ENCODE results near the gene VGLL2. TPM values are rescaled to one million over a fixed set of nuclear protein-coding genes. Genes with fewer than 3 reads are reported as not detected.

VGLL2 gene
- total RNA-seq, 1 donor from 2014 or later: 0.77 TPM

- no peak for TF ChIP-seq CTCF (IDR thresholded peaks at IDR 0.05; ENCODE audit: unreplicated experiment)
- Mint-ChIP-seq H3K27me3 (ENCODE audit: unreplicated experiment) (peaks cover 24% of the 10 kb centered on the region), H3K27ac (ENCODE audit: unreplicated experiment) (no peak overlapping the region), H3K9me3 (ENCODE audit: unreplicated experiment) (no peaks in the 10 kb centered on the region), H3K4me3 (ENCODE audit: unreplicated experiment) (peak overlapping the region; percentile 87), H3K36me3 (ENCODE audit: low read depth, unreplicated experiment) (no peaks in the 10 kb centered on the region), H3K4me1 (ENCODE audit: unreplicated experiment) (no peaks in the 10 kb centered on the region)
- DNase-seq (ENCODE audit: low spot score): no peak
These were observed 1.0 kb upstream of the VGLL2 start for GRCh38 chr6:117264369-117264691.

- no peak for TF ChIP-seq CTCF (IDR thresholded peaks at IDR 0.05; ENCODE audit: unreplicated experiment)
- no peaks in the 10 kb centered on the region for H3K36me3 Mint-ChIP-seq (ENCODE audit: low read depth, unreplicated experiment)
- peaks cover 25% of the 10 kb centered on the region for H3K27me3 Mint-ChIP-seq (ENCODE audit: unreplicated experiment)
- H3K4me3 Mint-ChIP-seq (ENCODE audit: unreplicated experiment): peak overlapping the region; percentile 87
- H3K4me1 Mint-ChIP-seq (ENCODE audit: unreplicated experiment): peaks cover 2% of the 10 kb centered on the region
- peak; percentile 25 for DNase-seq (ENCODE audit: low spot score)
- no peak overlapping the region for H3K27ac Mint-ChIP-seq (ENCODE audit: unreplicated experiment)
- H3K9me3 Mint-ChIP-seq (ENCODE audit: unreplicated experiment): no peaks in the 10 kb centered on the region
These were observed 507 bp upstream of the VGLL2 start for GRCh38 chr6:117264692-117265409.

GRCh38 chr6:117266257-117267053, 1.1 kb downstream of the VGLL2 start:
- no peaks in the 10 kb centered on the region for H3K9me3 Mint-ChIP-seq (ENCODE audit: unreplicated experiment)
- no peak overlapping the region for H3K27ac Mint-ChIP-seq (ENCODE audit: unreplicated experiment)
- no peak for DNase-seq (ENCODE audit: low spot score)
- peak overlapping the region; percentile 15 for H3K4me3 Mint-ChIP-seq (ENCODE audit: unreplicated experiment)
- peaks cover 30% of the 10 kb centered on the region for H3K27me3 Mint-ChIP-seq (ENCODE audit: unreplicated experiment)
- H3K4me1 Mint-ChIP-seq (ENCODE audit: unreplicated experiment): peaks cover 5% of the 10 kb centered on the region
- no peak for TF ChIP-seq CTCF (IDR thresholded peaks at IDR 0.05; ENCODE audit: unreplicated experiment)
- no peaks in the 10 kb centered on the region for H3K36me3 Mint-ChIP-seq (ENCODE audit: low read depth, unreplicated experiment)

- no peaks in the 10 kb centered on the region for H3K36me3 Mint-ChIP-seq (ENCODE audit: low read depth, unreplicated experiment)
- no peak for DNase-seq (ENCODE audit: low spot score)
- H3K9me3 Mint-ChIP-seq (ENCODE audit: unreplicated experiment): no peaks in the 10 kb centered on the region
- H3K4me1 Mint-ChIP-seq (ENCODE audit: unreplicated experiment): peaks cover 5% of the 10 kb centered on the region
- no peak overlapping the region for H3K27ac Mint-ChIP-seq (ENCODE audit: unreplicated experiment)
- peak overlapping the region; percentile 15 for H3K4me3 Mint-ChIP-seq (ENCODE audit: unreplicated experiment)
- H3K27me3 Mint-ChIP-seq (ENCODE audit: unreplicated experiment): peaks cover 30% of the 10 kb centered on the region
- no peak for TF ChIP-seq CTCF (IDR thresholded peaks at IDR 0.05; ENCODE audit: unreplicated experiment)
These were observed 1.6 kb downstream of the VGLL2 start for GRCh38 chr6:117267054-117267347.

All from endothelial cell (in vitro differentiated cells).